Measurements from ENCODE around the gene SLC25A3.

GRCh38 chr12:98580695-98581094 is 12.8 kb upstream of the SLC25A3 start:
- TF ChIP-seq ZNF274 (IDR thresholded peaks at IDR 0.05; ENCODE audit: low read depth, low read length) (no peak), YY1 (IDR thresholded peaks at IDR 0.05; ENCODE audit: insufficient read depth, insufficient read length) (no peak), SUZ12 (IDR thresholded peaks at IDR 0.05; ENCODE audit: extremely low read depth, insufficient read depth, insufficient read length) (no peak)

Measured in NT2/D1 (cell line).